Ishikawa (cell line): ENCODE data around the gene BRI3.

Experiments
- CEBPB ChIP-seq: IDR thresholded peaks from 2 replicates; pipeline ENCODE4 v1.6.1; 2012
- CREB1 ChIP-seq: IDR thresholded peaks from 2 replicates; pipeline ENCODE4 v1.6.1; 2012; ENCODE audit warnings: low read depth
- EGR1 ChIP-seq: IDR thresholded peaks from 2 replicates; pipeline ENCODE4 v1.6.1; 2012
- EP300 ChIP-seq: IDR thresholded peaks from 2 replicates; pipeline ENCODE4 v1.6.1; 2012; ENCODE audit warnings: borderline replicate concordance
- FOXM1 ChIP-seq: IDR thresholded peaks from 2 replicates; pipeline ENCODE4 v1.6.1; 2012; ENCODE audit warnings: low read depth, borderline replicate concordance
- MAX ChIP-seq: IDR thresholded peaks from 2 replicates; pipeline ENCODE4 v1.6.1; 2012
- NFIC ChIP-seq: IDR thresholded peaks from 2 replicates; pipeline ENCODE4 v1.6.1; 2012
- RAD21 ChIP-seq: IDR thresholded peaks from 2 replicates; pipeline ENCODE4 v1.6.1; 2012; ENCODE audit warnings: low read depth
- REST ChIP-seq: IDR thresholded peaks from 2 replicates; pipeline ENCODE4 v1.6.1; 2012; ENCODE audit warnings: low read depth, mild to moderate bottlenecking
- TAF1 ChIP-seq: IDR thresholded peaks from 2 replicates; pipeline ENCODE4 v1.6.1; 2012; ENCODE audit warnings: low read depth, mild to moderate bottlenecking
- TCF12 ChIP-seq: IDR thresholded peaks from 2 replicates; pipeline ENCODE4 v1.6.1; 2012; ENCODE audit warnings: low read depth
- TEAD4 ChIP-seq: IDR thresholded peaks from 2 replicates; pipeline ENCODE4 v1.6.1; 2012
- YY1 ChIP-seq: IDR thresholded peaks from 2 replicates; pipeline ENCODE4 v1.6.1; 2012; ENCODE audit warnings: low read depth
- ZBTB7A ChIP-seq: IDR thresholded peaks from 2 replicates; pipeline ENCODE4 v1.6.1; 2012; ENCODE audit warnings: low read depth
- TF ChIP-seq, protein P1 (sequence below): IDR thresholded peaks from 2 replicates; pipeline ENCODE4 v1.6.1; 2012

The BRI3 gene

DNA sequence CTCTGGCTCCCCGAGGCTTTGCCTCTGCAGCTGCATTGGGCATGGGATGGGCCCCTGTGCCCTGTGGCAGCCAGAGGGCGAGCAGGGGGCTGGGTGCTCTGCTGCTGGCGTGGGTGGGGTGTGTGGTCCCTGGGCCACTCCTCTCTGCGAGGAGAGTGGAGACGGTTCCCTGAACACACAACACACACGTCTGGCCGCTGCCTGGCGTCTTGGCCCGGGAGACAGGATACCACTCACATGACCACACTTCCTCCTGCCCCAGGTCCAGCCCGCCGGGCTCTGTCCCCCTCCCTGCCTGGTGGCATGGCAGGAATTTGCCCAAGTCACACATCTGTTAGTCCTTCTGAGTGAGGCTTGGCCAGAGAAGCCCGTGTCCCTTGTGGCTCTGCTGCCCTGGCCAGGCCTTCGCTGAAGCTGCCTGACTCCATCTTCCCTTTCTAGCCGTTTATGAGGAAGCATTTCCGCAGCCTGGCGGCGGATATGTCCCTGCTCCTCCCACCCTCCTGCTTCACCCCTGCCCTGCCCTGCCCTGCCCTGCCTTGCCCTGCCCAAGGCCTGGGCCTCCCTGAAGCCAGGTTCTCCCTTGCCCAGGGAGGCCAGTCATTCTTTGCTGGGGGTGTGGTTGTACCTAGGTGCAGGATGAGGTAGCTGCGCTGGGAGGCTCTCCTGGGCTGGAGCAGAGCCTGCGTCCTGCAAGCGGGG, 3.0 kb downstream of the BRI3 start:
- TF ChIP-seq TEAD4 = peak; percentile 28; the same call in 1 of the 2 replicates
- TF ChIP-seq ZBTB7A = no peak
- no peak for TF ChIP-seq MAX

GRCh38 chr7:98285157-98286092, 3.9 kb downstream of the BRI3 start:
- TF ChIP-seq TEAD4 (no peak), YY1 (no peak), RAD21 (no peak), EP300 (no peak), TAF1 (no peak), TCF12 (no peak)
- TF ChIP-seq, protein P1, sequence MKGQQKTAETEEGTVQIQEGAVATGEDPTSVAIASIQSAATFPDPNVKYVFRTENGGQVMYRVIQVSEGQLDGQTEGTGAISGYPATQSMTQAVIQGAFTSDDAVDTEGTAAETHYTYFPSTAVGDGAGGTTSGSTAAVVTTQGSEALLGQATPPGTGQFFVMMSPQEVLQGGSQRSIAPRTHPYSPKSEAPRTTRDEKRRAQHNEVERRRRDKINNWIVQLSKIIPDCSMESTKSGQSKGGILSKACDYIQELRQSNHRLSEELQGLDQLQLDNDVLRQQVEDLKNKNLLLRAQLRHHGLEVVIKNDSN = no peak

DNA sequence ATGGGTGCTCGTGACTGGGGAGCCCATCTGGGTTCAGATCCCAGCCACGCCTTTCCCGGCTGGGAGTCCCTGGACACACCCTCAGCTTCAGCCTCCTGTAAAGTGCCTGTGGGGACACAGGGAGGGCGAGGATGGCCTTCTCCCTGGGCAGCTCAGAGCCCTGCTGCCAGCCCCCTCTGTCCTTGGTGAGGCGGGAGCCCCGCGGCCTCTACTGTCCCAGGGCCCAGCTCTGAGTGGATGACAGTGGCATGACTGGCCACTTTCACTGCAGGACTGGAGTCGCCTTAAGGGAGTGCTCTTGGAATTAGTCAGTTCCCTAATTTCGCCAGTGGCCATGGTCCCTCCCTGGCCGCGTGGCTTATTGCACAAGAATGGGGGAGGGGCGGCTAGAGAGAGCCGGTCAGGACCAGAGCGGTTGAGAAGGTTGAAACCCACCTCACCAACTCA, 4.6 kb downstream of the BRI3 start:
- TF ChIP-seq YY1 = no peak
- TF ChIP-seq CEBPB = peak; percentile 75

GRCh38 chr7:98286701-98287485, 5.4 kb downstream of the BRI3 start:
- TF ChIP-seq EGR1 (no peak), NFIC (no peak), TEAD4 (no peak), EP300 (no peak), RAD21 (no peak), FOXM1 (no peak), TAF1 (no peak), TCF12 (no peak), CREB1 (no peak), YY1 (no peak), MAX (no peak), REST (no peak), CEBPB (no peak), ZBTB7A (no peak)
- TF ChIP-seq, protein P1 = no peak

DNA sequence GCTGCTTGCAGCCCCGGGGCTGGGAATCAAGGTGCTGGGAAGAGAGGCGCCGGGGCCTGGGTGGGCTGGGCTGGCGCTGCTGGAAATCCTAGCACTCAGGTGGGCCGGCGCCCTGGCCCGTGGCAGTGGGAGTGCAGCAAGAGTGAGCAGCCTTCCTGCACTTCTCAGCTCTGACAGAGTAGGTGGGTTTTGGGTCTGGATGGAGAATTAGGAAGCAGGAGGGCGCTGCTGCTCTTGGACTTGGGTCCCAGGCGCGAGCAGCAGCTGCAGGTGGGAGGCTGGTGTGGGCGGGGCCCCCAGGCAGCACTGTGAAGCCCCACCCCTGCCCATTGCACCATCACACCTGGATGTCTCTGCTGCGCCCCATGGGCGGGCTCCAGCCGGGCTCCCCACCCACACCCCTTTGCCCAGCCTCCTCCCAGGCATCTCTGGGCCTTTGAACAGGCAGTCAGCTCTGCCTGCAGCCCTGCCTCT, 6.0 kb downstream of the BRI3 start:
- TF ChIP-seq REST (no peak), MAX (no peak), RAD21 (peak; percentile 19; the same call in 1 of the 2 replicates), TAF1 (no peak), EP300 (no peak), TEAD4 (no peak), FOXM1 (no peak), YY1 (no peak), EGR1 (no peak), ZBTB7A (no peak; the same call in 1 of the 2 replicates), NFIC (no peak), CEBPB (0 out of 2 replicates have a peak, but pooled peaks have one; percentile 50), TCF12 (no peak)
